K562 (cell line): ENCODE results near the gene ACTG2. TPM values are rescaled to one million over a fixed set of nuclear protein-coding genes. Genes with fewer than 3 reads are reported as not detected.

Experiments used
- ATAC-seq: fragments of 200-7000 bp; cut with Tn5 transposase; 3 replicates; pipeline ENCODE4 v1.9.1; 2020; ENCODE audit warnings: moderate library complexity
- BruUV-seq: library from RNA; stranded (reverse); fragments of 400-500 nt; replicated peaks from 2 replicates; lab custom pipeline; 2021; lab: Mats Ljungman, UMichigan
- CTCF ChIA-PET: fragments of 300-600 bp; formaldehyde crosslinking; extraction: SDS; loops from one replicate; lab custom pipeline; 2021; ENCODE audit warnings: low intra/inter-chr PET ratio; lab: Yijun Ruan, JAX
- POLR2A ChIA-PET: fragments of 300-600, 350-650 bp; sonication (Branson Sonifier 250); formaldehyde crosslinking; extraction: SDS; loops from one replicate; lab custom pipeline; 2021; ENCODE audit warnings: antibody characterized with exemption, inconsistent platforms; lab: Yijun Ruan, JAX
- DNase-seq, 4 experiments: peaks; one replicate each; pipeline versions ENCODE4 v3.0.0 to v3.0.0-alpha.2; 2011 to 2018; ENCODE audit warnings: low spot score in 3 of 4, mixed read lengths in 3 of 4; ENCODE audit errors: extremely low read depth in 1 of 4
- FAIRE-seq: peaks from 2 replicates; lab custom pipeline; 2011; peaks lifted over from hg19 to GRCh38; lab: Jason Lieb, UNC
- H2AFZ ChIP-seq: 2 replicates; pipeline ENCODE4 v1.6.0; 2011; ENCODE audit warnings: low read depth, low read length, control low read depth, inconsistent platforms
- H3K27ac ChIP-seq: fragments of 200-600 bp; 3 replicates; pipeline ENCODE4 v1.8.0; 2011; ENCODE audit warnings: low read depth, mild to moderate bottlenecking, control low read depth, inconsistent platforms, low read length, moderate library complexity, mixed read lengths; ENCODE audit errors: extremely low read depth
- H3K27me3 ChIP-seq, 2 experiments: fragments of 300-600 bp in 1 of 2; 2 replicates in 1 of 2; 3 replicates in 1 of 2; pipeline versions ENCODE4 v1.6.0 to v1.8.0; 2011; ENCODE audit warnings: inconsistent platforms in 2 of 2, low read length in 2 of 2, mild to moderate bottlenecking in 1 of 2, mixed read lengths in 1 of 2, moderate library complexity in 1 of 2; ENCODE audit not compliant: control insufficient read depth in 2 of 2, insufficient read depth in 2 of 2
- H3K36me3 ChIP-seq: fragments of 300-600 bp; 3 replicates; pipeline ENCODE4 v1.8.0; 2011; ENCODE audit warnings: mild to moderate bottlenecking, low read length, inconsistent platforms; ENCODE audit not compliant: control insufficient read depth, insufficient read depth
- H3K4me1 ChIP-seq, 2 experiments: fragments of 200-600 bp in 1 of 2; replicated peaks in 1 of 2; 2 replicates in 1 of 2; 3 replicates in 1 of 2; pipeline versions ENCODE4 v1.5.1 to v1.8.0; 2011; ENCODE audit warnings: inconsistent platforms in 2 of 2, low read length in 2 of 2, mild to moderate bottlenecking in 1 of 2, mixed read lengths in 1 of 2, moderate library complexity in 1 of 2; ENCODE audit not compliant: control insufficient read depth in 2 of 2, insufficient read depth in 2 of 2
- H3K4me2 ChIP-seq: 2 replicates; pipeline ENCODE4 v1.6.1; 2011; ENCODE audit warnings: low read length, control low read depth, inconsistent platforms, mixed read lengths; ENCODE audit not compliant: insufficient read depth
- H3K4me3 ChIP-seq: fragments of 200-600 bp; sonication (generic), shearing (Covaris generic); 2 replicates; pipeline ENCODE4 v1.5.1; 2016; ENCODE audit warnings: control low read depth, inconsistent platforms
- H3K79me2 ChIP-seq: fragments of 200-600 bp; 3 replicates; pipeline ENCODE4 v1.8.0; 2011; ENCODE audit warnings: low read length, inconsistent platforms; ENCODE audit not compliant: control insufficient read depth, insufficient read depth
- H3K9ac ChIP-seq, 2 experiments: 2 replicates each; pipeline versions ENCODE4 v1.6.0 to v1.6.1; 2011; ENCODE audit warnings: low read depth in 2 of 2, low read length in 2 of 2, control low read depth in 1 of 2, inconsistent platforms in 1 of 2, mild to moderate bottlenecking in 1 of 2, mixed read lengths in 1 of 2; ENCODE audit not compliant: insufficient read depth in 1 of 2
- H3K9me1 ChIP-seq: one replicate; pipeline ENCODE4 v1.6.0; 2011; ENCODE audit warnings: inconsistent platforms, mild to moderate bottlenecking, low read length, moderate library complexity; ENCODE audit not compliant: control insufficient read depth, insufficient read depth
- H3K9me3 ChIP-seq: replicated peaks from 2 replicates; pipeline ENCODE4 v1.5.1; 2011; ENCODE audit warnings: low read depth, low read length, inconsistent platforms; ENCODE audit not compliant: control insufficient read depth, insufficient read depth
- H4K20me1 ChIP-seq: replicated peaks from 2 replicates; pipeline ENCODE4 v1.6.1; 2011; ENCODE audit warnings: low read length, inconsistent platforms, mixed read lengths; ENCODE audit not compliant: control insufficient read depth, insufficient read depth
- FUS ChIP-seq: fragments of 200-400 bp; formaldehyde crosslinking; optimal IDR thresholded peaks from 2 replicates; pipeline ENCODE3; 2017; ENCODE audit warnings: low read depth, low read length
- GTF2A2 ChIP-seq: IDR thresholded peaks from 2 replicates; pipeline ENCODE4 v1.6.1; 2016; ENCODE audit warnings: mild to moderate bottlenecking, missing genetic modification characterization, missing compliant biosample characterization
- IRF2 ChIP-seq: sonication (generic); formaldehyde crosslinking; IDR thresholded peaks from 2 replicates; pipeline ENCODE4 v1.8.1; 2022; ENCODE audit warnings: mild to moderate bottlenecking, missing genetic modification reagents
- RAD51 ChIP-seq: fragments of 450-650 bp; IDR thresholded peaks from 2 replicates; pipeline ENCODE4 v1.7.1; 2016; ENCODE audit warnings: low read depth, mild to moderate bottlenecking, borderline replicate concordance
- RBBP5 ChIP-seq: fragments of 200-600 bp; sonication (generic); IDR thresholded peaks from 2 replicates; pipeline ENCODE4 v1.6.1; 2012; ENCODE audit warnings: borderline replicate concordance, mild to moderate bottlenecking, low read length, control low read depth, inconsistent platforms; ENCODE audit not compliant: insufficient read depth, poor library complexity, severe bottlenecking
- ZEB2 ChIP-seq: fragments of 450-650 bp; IDR thresholded peaks from 2 replicates; pipeline ENCODE4 v1.6.1; 2016
- ZNF274 ChIP-seq: IDR thresholded peaks from 2 replicates; pipeline ENCODE4 v1.6.1; 2011; ENCODE audit warnings: low read depth, mild to moderate bottlenecking, low read length, moderate library complexity, borderline replicate concordance
- ZNF77 ChIP-seq: fragments of 250-450 bp; sonication (Bioruptor Pico); IDR thresholded peaks from 2 replicates; pipeline ENCODE4 v1.5.0; 2020
- ZNF780A ChIP-seq: fragments of 250-450 bp; sonication (Bioruptor Pico); IDR thresholded peaks from 2 replicates; pipeline ENCODE4 v1.5.0; 2021; ENCODE audit warnings: mild to moderate bottlenecking
- WGBS: fragments of 100-300 bp; shearing (Covaris generic); methylation state at CpG from one replicate; pipeline ENCODE4 v1.1.6; 2016; ENCODE audit warnings: low coverage, mixed read lengths; ENCODE audit not compliant: insufficient coverage; ENCODE audit errors: missing lambda C conversion rate; 5-methylcytosine and 5-hydroxymethylcytosine counted together
- in situ Hi-C: fragments of 300-500 bp; cut with MboI; formaldehyde crosslinking; loops from 4 replicates; pipeline ENCODE4 v1.15.0; 2018; ENCODE audit warnings: inconsistent platforms, mixed read lengths
- intact Hi-C: fragments of 100-400 bp; cut with micrococcal nuclease; formaldehyde crosslinking; loops from 2 replicates; pipeline ENCODE4 v1.14.2; 2022
- polyA plus RNA-seq, 8 experiments: library from polyadenylated mRNA; depleted of rRNA in 4 of 8; stranded (reverse) in 5 of 8; unstranded in 3 of 8; fragments of >200 nt; fragmentation: Nextera tagmentation in 2 of 8; fragmentation: Illumina TruSeq in 1 of 8; extraction: Ambion mirVana in 2 of 8; extraction: Trizol in 1 of 8; gene quantifications; 2 replicates each; pipeline versions ENCODE4 v1.2.1 to v1.2.3, GENCODE V29; 2011 to 2014; ENCODE audit warnings: inconsistent platforms in 1 of 8, missing spikeins in 1 of 8
- total RNA-seq, 7 experiments: library from RNA; depleted of rRNA in 6 of 7; stranded (reverse); fragments of >200 nt in 6 of 7; fragmentation: Illumina TruSeq in 2 of 7; extraction: Trizol in 2 of 7; gene quantifications; 2 replicates each; pipeline versions ENCODE4 v1.2.1 to v1.2.3, GENCODE V29; 2011 to 2021; ENCODE audit warnings: low replicate concordance in 1 of 7
- TF ChIP-seq, protein P1 (sequence below): fragments of 250-450 bp; sonication (Bioruptor Pico); IDR thresholded peaks from 2 replicates; pipeline ENCODE4 v1.4.0; 2020; ENCODE audit warnings: mild to moderate bottlenecking, moderate library complexity, borderline replicate concordance
- TF ChIP-seq, protein P2 (sequence below): sonication (generic); formaldehyde crosslinking; IDR thresholded peaks from 2 replicates; pipeline ENCODE4 v1.8.0; 2022; ENCODE audit warnings: missing genetic modification reagents, mild to moderate bottlenecking, moderate library complexity, borderline replicate concordance

The ACTG2 gene
- total and polyA plus RNA-seq, 9 of the 15 experiments (the other 6 are each of a cell fraction or from before 2014, with no cell fraction given) = 0.06 to 0.60 TPM; not detected in 7

DNA sequence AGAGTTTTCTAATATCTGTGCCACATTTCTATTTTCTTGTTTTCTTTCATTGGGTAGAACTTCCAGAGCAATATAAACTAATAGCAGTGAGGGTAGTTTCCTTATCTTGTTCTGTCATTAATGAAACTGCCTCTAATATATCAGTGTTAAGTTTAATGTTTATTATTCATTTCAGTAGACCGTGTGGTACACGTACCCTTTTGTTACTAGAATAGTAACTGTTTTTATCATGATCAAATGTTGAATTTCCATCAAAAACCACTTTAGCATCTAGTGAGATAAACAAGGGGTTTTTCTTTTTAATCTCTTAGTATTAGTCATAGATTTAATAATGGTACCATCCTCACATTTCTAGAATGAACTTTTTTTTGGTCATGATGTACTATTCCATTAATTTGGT, 49.9 kb downstream of the ACTG2 start:
- intact Hi-C loops (no loop called here), in situ Hi-C loops (no loop called here)
- Histone ChIP-seq H3K27me3 (no peaks in the 10 kb centered on the region), H3K9me3 (no peaks in the 10 kb centered on the region), H4K20me1 (peaks cover 4% of the 10 kb centered on the region; the same call in 1 of the 2 replicates), H3K4me1 (no peaks in the 10 kb centered on the region), H3K27ac (no peak overlapping the region), H3K9ac (no peak overlapping the region), H3K36me3 (peaks cover 78% of the 10 kb centered on the region), H2AFZ (no peak overlapping the region), H3K9me1 (no peaks in the 10 kb centered on the region), H3K4me2 (no peak overlapping the region), H3K79me2 (peaks cover 72% of the 10 kb centered on the region), H3K4me3 (no peak overlapping the region)
- ChIA-PET CTCF (no interaction called here), POLR2A (no interaction called here)
- 85% methylated on average over 2 of the region's 2 CpGs for WGBS
- no peak for ATAC-seq
- FAIRE-seq = no peak
- BruUV-seq = no TSS peak
- DNase-seq = no peak
- no peak for TF ChIP-seq ZEB2
- TF ChIP-seq IRF2 = no peak
- TF ChIP-seq ZNF274 = no peak
- no peak for TF ChIP-seq RBBP5
- TF ChIP-seq ZNF77 (CRISPR knock-in tag) = no peak
- TF ChIP-seq, protein P1, sequence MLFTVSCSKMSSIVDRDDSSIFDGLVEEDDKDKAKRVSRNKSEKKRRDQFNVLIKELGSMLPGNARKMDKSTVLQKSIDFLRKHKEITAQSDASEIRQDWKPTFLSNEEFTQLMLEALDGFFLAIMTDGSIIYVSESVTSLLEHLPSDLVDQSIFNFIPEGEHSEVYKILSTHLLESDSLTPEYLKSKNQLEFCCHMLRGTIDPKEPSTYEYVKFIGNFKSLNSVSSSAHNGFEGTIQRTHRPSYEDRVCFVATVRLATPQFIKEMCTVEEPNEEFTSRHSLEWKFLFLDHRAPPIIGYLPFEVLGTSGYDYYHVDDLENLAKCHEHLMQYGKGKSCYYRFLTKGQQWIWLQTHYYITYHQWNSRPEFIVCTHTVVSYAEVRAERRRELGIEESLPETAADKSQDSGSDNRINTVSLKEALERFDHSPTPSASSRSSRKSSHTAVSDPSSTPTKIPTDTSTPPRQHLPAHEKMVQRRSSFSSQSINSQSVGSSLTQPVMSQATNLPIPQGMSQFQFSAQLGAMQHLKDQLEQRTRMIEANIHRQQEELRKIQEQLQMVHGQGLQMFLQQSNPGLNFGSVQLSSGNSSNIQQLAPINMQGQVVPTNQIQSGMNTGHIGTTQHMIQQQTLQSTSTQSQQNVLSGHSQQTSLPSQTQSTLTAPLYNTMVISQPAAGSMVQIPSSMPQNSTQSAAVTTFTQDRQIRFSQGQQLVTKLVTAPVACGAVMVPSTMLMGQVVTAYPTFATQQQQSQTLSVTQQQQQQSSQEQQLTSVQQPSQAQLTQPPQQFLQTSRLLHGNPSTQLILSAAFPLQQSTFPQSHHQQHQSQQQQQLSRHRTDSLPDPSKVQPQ (CRISPR knock-in tag) = no peak
- TF ChIP-seq FUS = no peak
- no peak for TF ChIP-seq ZNF780A (CRISPR knock-in tag)
- no peak for TF ChIP-seq GTF2A2
- TF ChIP-seq, protein P2, sequence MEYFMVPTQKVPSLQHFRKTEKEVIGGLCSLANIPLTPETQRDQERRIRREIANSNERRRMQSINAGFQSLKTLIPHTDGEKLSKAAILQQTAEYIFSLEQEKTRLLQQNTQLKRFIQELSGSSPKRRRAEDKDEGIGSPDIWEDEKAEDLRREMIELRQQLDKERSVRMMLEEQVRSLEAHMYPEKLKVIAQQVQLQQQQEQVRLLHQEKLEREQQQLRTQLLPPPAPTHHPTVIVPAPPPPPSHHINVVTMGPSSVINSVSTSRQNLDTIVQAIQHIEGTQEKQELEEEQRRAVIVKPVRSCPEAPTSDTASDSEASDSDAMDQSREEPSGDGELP (CRISPR knock-in tag) = no peak
- no peak for TF ChIP-seq RAD51
